ENCODE measurements around the gene TIMM13.
"Not testable (repeated sequence)": the region's sequence is repeated elsewhere in the genome, so short reads cannot be mapped to it uniquely, and the experiment has no call there.

TIMM13 gene

DNA sequence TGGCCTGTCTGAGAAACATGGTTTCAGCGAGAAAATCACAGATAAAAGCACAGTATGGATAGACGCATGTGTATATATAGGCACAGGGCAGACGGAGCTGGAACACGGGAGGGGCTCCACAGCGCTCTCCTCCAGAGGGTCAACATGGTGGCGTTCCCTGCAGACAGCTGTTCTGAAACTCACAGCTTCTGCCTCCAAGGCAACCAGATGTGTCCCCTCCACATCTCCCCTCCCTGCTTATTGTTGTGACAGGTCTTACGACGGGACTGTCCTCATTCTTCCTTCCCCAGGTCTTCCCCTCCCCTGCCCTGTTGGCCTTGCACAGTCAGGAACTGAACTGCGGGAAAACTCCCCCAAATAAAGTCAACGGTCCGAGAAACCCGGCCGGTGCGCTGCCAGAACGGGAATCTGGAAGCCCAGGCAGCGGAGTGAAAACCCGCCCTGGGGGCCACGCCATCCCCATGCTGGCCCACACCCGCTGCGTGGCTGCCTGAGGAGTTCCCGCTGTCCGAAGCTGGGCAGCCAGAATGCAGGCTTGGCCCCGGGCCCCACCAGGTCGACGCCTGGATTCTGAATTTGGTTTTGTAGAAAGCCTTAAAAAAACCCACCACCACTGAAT lies 2.6 kb upstream of the TIMM13 start:
- DNase-seq: no peak

DNA sequence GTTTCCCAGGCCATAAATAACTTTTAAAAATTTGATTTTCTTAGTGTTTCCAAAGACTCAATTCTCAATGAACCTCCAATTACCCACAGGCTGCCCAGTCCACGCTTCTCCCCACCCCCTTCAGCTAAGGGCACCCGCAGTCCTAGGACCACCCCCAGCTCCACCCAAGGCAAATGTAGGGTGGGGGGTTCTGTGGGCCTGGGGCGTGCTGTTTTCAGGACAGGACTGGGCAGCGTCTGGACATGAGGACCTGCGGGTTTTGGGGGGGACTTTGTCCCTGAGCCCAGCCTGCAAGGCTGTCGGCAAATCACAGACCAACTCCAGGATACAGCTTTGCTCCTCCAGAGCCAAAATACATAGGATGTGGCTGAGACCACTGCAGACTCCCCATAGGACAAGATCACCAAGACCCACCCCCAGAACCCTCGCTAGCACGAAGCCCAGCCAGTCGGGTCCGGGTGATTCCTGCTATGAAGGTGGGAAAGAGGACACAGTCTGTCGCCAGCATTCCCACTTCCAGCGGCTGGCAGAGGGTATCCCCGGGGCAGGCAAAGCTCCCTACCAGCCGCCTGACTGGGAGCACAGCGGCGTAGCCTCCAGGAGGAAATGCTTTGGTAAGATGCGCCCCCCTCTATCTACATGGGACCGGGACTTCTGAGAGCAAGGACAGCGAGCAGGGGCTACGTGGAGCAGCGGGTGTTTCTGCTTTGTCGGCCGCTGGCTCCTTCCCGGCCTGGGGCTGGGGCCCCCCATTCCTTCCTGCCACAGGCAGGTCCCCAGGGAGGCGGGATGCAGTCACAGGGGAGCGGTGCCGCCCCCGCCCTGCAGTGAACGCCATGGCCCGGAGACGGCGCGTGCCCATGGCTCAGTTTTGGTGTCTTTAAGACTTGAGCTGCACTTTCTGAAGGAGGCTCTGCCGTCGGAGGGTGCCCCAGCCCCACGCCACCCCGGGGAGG lies 1.6 kb upstream of the TIMM13 start:
- no peak for DNase-seq

DNA sequence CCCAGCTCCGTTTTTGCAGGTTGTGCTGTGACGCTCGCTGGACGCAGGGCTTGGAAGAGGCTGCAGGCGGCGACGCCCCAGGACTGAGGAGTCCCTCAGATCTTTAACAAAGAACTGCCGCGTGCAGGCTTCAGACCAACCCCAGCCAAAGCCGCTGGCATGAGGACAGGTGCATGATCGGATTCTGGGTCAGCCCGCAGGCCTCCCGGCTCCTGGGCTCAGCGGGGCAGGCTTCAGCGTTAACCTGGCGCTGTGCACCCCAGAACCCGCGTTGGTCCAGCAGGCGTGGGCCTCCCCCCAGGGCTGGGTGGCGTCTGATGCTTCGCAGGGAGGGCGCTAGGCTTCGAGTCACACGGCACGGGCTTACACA lies 920 bp upstream of the TIMM13 start:
- no peak for DNase-seq

DNA sequence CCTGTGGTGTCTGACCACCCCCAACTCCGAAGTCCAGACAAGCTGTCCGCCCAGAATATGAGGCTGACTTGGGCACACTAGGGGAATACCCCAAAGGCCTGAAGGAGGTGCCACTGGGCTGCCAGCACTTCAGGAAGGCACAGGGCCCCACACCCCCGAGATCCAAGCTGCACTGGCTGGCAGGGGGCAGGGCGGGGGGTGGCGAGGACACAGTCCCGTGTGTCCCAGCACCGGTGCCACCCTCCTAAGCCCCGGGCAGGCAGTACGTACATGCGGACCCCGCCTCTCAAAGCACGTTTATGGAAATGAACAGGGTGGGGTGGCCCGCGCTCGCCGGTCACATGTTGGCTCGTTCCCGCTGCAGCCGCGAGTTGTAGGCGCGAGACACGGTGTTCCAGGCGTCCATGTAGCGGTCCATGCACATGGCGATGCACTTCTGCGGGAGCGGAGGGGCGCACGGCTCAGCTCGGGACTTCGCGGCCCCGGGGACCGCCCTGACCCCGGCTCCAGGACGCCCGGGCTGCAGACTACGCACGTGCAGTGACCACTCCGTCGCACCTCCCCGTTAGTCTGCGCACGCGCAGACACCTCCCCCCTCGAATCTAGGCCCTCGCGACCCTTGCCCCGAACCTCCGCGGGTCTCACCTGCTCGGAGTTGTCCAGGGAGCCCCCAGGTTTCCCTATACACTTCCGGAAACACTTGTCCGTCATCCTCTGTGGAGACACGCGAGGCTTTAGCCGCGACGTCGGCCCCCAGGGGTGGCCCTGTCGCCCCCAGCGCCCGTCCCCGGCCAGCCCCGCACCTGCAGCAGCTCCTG lies 566 bp downstream of the TIMM13 start:
- DNase-seq: peak; percentile 43 to 48

DNA sequence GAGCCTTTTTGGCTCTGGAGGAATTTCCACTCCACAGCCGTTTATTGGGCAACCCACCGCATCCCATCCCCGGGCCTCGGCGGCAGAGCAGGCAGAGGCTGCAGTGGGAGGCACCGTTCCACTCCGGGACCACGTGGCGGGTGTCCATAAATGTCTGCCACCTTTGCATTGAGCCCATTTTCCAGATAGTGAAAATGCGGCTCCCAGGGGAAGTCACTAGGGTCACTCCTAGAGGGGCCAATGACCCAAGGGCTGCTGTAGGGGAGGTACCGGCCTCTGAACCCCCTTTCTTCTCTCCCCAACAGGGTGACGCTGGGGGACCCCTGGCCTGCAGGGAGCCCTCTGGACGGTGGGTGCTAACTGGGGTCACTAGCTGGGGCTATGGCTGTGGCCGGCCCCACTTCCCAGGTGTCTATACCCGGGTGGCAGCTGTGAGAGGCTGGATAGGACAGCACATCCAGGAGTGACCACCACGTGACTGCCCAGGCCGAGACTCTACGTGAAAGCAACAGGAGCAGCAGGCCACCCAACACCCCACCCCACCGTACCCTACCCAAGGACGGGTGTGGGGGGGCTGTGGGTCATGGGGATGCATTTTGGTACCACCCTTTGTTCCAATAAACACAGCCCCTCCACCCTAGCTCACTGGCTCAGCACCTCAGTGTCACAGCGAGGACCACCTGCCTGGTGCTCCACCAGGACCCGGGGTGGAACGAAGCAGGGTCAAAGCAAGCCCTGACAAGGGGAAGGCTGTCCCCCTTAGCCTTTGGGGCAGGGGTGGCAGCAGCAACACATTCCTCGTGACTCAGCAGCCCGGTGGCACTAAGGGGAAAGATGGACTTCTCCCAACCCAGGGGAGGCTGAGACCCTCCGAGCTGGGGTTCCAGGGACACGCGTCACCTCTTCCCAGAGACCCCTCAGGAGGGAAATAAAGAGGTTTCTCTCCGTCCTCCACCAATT lies 1.5 kb downstream of the TIMM13 start:
- DNase-seq: no peak

DNA sequence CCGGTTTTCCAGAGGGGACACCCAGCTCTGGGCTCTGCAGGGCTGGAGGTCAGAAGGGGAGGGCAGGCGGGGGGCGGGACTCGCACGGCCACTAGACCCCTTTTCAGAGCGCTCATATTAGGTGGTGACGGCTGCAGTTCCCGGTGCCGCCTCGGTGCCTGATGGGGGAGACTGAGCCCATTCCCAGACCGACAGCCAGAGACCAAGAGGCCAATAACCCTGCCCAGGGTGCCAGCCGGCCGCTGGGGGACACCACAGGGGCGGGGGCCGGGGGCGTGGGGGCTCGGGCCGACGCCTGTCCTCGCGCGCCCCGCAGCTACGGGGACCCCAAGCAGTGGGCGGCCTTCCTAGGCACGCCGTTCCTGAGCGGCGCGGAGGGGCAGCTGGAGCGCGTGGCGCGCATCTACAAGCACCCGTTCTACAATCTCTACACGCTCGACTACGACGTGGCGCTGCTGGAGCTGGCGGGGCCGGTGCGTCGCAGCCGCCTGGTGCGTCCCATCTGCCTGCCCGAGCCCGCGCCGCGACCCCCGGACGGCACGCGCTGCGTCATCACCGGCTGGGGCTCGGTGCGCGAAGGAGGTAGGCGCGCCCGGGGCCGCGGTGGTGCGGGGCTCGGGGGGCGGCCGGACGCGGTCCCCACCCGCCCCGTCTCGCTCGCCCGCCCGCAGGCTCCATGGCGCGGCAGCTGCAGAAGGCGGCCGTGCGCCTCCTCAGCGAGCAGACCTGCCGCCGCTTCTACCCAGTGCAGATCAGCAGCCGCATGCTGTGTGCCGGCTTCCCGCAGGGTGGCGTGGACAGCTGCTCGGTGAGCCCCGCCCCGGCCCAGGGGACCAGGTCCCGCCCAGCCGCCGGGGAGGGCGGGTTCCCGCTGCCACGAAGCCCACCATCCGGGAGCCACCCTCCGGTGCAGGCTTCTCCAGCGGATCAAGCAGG lies 2.4 kb downstream of the TIMM13 start:
- no peak for DNase-seq

DNA sequence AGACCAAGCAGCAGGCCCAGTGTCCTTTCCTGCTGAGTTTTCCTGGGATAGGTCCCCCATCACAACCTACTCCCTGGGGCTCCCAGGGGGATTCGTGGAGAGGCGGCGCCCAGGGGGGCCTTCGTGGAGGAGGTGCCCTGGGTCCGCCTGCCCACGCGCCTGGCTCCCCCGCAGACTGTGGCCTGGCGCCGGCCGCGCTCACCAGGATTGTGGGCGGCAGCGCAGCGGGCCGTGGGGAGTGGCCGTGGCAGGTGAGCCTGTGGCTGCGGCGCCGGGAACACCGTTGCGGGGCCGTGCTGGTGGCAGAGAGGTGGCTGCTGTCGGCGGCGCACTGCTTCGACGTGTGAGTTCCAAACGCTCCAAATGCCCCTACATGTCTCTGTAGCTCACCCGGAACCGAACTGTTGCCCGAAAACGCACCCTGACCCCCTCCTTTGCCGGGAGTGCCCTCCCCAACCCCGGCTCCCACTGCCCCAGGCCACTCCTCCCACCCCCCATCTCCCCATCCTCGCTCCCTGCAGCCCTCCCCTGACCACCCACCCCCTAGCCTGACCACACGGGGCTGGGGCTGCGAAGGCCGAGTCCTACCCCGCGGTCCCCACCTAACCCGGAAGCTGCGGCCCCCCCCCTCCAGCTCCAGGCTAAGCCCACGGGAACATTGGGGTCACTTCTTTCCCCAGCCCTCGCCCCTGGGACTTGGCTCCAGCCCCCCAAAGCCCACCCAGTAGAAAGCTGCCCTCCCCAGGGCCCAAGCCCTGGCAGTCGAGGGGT lies 3.3 kb downstream of the TIMM13 start:
- DNase-seq: no peak

DNA sequence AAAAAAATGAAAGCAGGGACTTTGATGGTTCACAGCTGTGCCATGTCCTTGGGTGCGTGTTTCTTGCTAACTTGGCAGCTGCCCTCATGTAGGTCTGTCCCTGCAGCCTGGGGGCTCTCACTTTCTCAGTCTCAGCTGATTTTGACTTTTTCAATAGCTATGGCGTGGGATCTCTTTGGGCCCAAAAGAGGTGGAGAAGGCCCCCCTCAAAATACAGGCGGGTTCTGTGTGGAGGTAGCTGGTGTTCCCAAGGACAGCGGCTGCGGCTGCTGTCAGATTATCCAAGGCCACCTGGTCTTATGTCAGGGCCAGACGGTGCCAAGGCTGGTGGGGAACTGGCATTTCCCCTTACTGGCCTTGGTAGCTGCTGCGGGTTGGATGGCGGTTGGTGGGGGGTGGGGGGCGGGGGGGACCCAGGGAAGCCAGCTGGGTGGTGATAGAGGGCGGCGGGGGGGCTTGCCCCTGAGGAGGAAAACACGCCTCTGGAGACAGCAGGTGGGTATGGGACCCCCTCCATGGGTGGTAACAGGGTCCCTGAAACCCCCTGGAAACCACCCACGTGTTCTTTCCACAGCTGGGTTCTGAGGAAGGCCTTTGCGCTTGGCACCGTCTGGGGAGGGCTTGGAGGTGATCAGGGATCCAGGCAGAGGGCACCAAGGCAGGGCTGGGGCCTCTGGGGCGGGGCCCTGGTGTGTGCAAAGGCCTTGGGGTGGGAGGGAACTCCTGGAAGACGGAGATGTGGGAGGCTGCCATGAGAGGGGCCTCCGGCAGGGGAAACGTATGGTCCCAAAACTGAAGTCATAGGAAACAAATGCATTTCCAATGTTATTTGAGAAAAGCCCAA lies 4.1 kb downstream of the TIMM13 start:
- DNase-seq: no peak

DNA sequence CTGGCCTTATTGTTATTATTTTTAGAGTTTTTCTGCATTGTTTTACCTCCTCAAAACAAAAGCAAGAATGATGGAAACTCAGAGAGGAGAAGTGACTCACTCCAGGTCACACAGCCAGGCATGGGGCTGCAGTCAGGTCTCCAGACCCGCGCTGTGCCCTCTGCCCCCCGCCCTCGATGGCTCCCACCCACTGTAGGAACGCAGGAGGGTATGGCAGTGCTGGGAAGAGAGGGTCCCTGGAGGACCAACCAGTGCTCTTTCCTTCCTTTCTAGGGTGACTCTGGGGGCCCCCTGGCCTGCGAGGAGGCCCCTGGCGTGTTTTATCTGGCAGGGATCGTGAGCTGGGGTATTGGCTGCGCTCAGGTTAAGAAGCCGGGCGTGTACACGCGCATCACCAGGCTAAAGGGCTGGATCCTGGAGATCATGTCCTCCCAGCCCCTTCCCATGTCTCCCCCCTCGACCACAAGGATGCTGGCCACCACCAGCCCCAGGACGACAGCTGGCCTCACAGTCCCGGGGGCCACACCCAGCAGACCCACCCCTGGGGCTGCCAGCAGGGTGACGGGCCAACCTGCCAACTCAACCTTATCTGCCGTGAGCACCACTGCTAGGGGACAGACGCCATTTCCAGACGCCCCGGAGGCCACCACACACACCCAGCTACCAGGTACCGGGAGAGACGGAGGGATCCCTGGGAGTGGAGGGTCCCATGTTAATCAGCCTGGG lies 5.6 kb downstream of the TIMM13 start:
- no peak for DNase-seq

DNA sequence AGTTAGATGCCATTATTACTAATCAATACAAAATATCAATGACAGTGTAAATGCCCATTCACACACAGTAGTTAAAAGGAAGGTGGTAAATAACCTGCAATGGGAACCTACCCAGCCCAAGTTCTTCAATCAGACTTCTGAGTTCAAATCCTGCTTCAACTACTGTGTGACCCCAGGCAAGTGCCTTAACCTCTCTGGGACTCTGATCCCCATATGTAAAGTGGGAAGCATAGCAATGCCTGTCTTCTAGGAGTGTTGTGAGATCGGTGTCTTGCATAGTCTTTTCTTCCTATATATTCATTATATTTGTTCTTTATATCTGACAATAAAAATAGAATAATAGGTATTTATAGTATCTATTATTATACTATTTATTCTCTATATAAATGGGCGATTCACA lies 6.9 kb downstream of the TIMM13 start:
- no peak for DNase-seq

DNA sequence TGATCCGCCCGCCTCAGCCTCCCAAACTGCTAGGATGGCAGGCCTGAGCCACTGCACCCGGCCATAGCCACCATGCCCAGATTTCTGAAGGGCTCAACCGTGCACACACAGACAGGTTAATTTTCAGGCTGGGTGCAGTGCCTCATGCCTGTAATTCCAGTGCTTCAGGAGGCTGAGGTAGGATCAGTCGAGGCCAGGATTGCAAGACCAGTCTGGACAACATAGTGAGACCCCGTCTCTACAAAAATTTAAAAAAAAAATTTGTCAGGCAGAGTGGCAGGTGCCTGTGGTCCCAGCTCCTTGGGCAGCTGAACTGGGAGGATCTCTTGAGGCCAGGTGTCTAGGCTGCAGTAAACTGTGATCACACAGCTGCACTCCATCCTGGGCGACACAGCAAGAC lies 7.6 kb downstream of the TIMM13 start:
- no peak for DNase-seq

DNA sequence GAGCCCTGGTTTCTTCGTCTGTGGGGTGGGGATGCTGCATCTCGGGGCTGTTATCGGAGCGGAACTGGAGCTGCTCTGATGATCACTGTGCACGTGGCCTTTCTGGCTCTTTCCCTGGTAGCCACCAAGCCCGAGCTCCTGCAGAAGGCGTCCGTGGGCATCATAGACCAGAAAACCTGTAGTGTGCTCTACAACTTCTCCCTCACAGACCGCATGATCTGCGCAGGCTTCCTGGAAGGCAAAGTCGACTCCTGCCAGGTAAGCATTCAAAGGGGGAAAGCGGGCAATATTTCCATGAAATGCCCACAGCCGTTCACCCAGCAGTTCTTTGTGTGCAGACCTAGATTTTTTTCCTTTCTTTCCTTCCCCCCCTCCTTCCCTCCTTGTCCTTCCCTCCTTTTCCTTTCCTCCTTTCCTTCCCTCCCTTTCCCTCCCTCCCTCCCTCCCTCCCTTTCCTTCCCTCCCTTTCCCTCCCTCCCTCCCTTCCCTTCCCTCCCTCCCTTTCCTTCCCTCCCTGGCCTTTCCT lies 9.4 kb downstream of the TIMM13 start:
- no peak for DNase-seq

DNA sequence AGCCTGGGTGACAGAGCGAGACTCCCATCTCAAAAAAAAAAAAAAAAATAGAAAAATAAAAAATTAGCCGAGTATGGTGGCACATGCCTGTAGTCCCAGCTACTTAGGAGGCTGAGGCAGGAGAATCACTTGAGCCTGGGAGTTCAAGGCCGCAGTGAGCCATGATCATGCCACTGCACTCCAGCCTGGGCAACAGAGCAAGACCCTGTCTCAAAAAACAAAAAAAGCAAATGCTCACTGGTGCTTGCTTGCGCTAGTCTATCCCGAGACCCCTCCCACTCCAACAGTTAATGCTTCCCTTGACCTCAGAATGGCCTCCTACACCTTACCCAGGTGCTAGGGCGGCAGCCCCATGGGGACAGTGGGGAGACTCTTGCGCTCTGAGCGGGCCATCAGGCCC lies 9.9 kb downstream of the TIMM13 start:
- not testable (repeated sequence) for DNase-seq

DNA sequence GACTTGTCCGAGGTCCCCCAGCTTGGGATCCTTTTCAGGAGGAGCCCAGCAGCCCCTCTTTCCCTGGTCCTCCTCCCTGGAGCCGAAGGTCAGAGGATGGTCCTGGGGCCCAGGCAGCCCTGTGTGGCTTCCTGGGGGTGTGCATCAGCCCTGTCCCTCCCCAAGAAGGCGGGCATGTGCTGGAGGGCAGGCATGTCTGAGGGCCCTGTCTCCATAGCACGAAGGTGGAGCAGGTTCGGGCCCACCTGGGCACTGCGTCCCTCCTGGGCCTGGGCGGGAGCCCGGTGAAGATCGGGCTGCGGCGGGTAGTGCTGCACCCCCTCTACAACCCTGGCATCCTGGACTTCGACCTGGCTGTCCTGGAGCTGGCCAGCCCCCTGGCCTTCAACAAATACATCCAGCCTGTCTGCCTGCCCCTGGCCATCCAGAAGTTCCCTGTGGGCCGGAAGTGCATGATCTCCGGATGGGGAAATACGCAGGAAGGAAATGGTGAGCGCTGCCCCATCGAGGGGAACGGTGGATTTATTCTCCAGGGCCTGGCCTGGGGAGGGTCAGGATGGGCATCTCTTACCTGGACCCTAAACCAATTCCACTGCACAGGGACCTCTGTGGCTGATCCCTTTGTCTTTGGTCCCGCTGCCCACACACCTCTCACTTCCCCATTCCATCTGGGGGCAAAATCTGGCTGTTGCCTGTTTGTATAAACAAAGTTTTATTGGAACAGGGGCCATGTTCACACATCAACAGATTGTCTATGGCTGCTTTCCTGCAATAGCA lies 10.9 kb downstream of the TIMM13 start:
- DNase-seq: no peak

DNA sequence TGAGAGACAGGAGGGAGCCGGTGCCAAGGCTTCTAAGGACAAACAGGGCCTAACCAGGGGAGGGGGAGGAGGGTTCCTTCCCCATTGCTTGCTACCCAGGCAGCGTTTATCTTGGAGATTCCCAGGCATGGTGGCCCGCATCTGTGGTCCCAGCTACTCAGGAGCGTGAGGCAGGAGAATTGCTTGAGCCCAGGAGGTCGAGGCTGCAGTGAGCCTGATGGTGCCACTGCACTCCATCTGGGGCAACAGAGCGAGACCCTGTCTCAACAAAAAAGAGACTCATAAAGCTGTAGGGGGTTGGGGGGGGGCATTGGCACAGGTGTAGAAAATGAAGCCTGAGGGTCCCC lies 11.4 kb downstream of the TIMM13 start:
- DNase-seq: no peak

DNA sequence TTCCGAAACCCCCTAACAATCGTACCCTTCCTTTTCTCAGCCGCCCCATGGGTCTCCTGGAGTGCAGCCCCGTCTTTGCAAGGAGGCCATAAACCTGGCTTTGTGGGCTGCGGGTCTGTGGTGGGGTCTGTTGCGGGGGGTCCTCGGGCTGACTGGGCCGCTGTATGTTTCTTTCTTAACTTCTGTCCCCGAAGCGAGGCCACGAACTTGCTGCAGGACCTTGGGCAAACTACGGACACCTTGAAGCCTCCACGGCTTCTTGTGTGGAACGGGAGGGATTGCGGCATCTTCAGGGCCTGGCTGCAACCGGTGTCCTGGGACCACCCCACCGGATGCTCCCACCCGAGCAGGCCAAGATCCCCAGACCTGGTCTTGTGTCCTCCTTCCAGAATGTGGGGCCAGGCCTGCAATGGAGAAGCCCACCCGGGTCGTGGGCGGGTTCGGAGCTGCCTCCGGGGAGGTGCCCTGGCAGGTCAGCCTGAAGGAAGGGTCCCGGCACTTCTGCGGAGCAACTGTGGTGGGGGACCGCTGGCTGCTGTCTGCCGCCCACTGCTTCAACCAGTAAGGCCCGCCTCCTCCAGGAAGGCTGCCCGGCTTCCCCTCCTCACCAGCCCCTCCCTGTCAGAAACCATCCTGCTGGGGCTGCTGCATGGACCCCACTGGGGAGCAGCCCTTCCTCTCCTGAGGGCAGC lies 12.0 kb downstream of the TIMM13 start:
- no peak for DNase-seq

DNA sequence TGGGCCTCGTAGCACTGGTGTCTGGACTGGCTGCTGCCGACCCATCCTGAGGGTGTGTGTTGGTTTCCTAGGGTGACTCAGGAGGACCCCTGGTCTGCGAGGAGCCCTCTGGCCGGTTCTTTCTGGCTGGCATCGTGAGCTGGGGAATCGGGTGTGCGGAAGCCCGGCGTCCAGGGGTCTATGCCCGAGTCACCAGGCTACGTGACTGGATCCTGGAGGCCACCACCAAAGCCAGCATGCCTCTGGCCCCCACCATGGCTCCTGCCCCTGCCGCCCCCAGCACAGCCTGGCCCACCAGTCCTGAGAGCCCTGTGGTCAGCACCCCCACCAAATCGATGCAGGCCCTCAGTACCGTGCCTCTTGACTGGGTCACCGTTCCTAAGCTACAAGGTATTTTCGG lies 13.8 kb downstream of the TIMM13 start:
- no peak for DNase-seq
